Keratinocyte (primary cell): ENCODE measurements around the gene RNF157. TPM values are rescaled to one million over a fixed set of nuclear protein-coding genes. Genes with fewer than 3 reads are reported as not detected.

Experiments used
- DNase-seq: peaks from one replicate; pipeline ENCODE4 v3.0.0-alpha.2; 2011; ENCODE audit warnings: low read depth, missing footprints, low spot score
- FAIRE-seq: peaks from 2 replicates; lab custom pipeline; 2011; peaks lifted over from hg19 to GRCh38; lab: Jason Lieb, UNC
- H2AFZ ChIP-seq: 2 replicates; pipeline ENCODE4 v1.6.0; 2012; ENCODE audit warnings: low read length, control low read depth, inconsistent platforms; ENCODE audit not compliant: control insufficient read depth
- H3K27ac ChIP-seq: 2 replicates; pipeline ENCODE4 v1.5.1; 2011; ENCODE audit warnings: low read length; ENCODE audit not compliant: control insufficient read depth, insufficient read depth
- H3K27me3 ChIP-seq: 3 replicates; pipeline ENCODE4 v1.6.0; 2011; ENCODE audit warnings: low read length; ENCODE audit not compliant: control insufficient read depth, insufficient read depth; ENCODE audit errors: extremely low read depth
- H3K36me3 ChIP-seq, 2 experiments: 2 replicates in 1 of 2; 3 replicates in 1 of 2; pipeline ENCODE4 v1.5.1; 2011; ENCODE audit warnings: low read length in 2 of 2, mild to moderate bottlenecking in 1 of 2; ENCODE audit not compliant: control insufficient read depth in 2 of 2, insufficient read depth in 2 of 2; ENCODE audit errors: extremely low read depth in 1 of 2
- H3K4me1 ChIP-seq: 3 replicates; pipeline ENCODE4 v1.5.1; 2011; ENCODE audit warnings: low read length; ENCODE audit not compliant: control insufficient read depth, insufficient read depth; ENCODE audit errors: extremely low read depth
- H3K4me2 ChIP-seq: 3 replicates; pipeline ENCODE4 v1.6.0; 2011; ENCODE audit warnings: low read depth, low read length; ENCODE audit not compliant: control insufficient read depth, insufficient read depth; ENCODE audit errors: extremely low read depth
- H3K4me3 ChIP-seq, 3 experiments: fragments of 200-600 bp in 1 of 3; sonication (generic) in 1 of 3; 2 replicates in 2 of 3; 3 replicates in 1 of 3; pipeline ENCODE4 v1.5.1; 2011 to 2016; ENCODE audit warnings: low read length in 3 of 3, mild to moderate bottlenecking in 3 of 3, control low read depth in 2 of 3, inconsistent platforms in 1 of 3, low read depth in 1 of 3, mixed read lengths in 1 of 3, mixed run types in 1 of 3, moderate library complexity in 1 of 3; ENCODE audit not compliant: control insufficient read depth in 2 of 3, insufficient read depth in 2 of 3; ENCODE audit errors: extremely low read depth in 1 of 3
- H3K79me2 ChIP-seq: 2 replicates; pipeline ENCODE4 v1.6.0; 2012; ENCODE audit warnings: low read length; ENCODE audit not compliant: control insufficient read depth, insufficient read depth
- H3K9ac ChIP-seq: 3 replicates; pipeline ENCODE4 v1.6.0; 2011; ENCODE audit warnings: low read length; ENCODE audit not compliant: control insufficient read depth, insufficient read depth; ENCODE audit errors: extremely low read depth
- H3K9me1 ChIP-seq: 3 replicates; pipeline ENCODE4 v1.6.0; 2011; ENCODE audit warnings: low read length; ENCODE audit not compliant: control insufficient read depth, insufficient read depth; ENCODE audit errors: extremely low read depth
- H3K9me3 ChIP-seq: 2 replicates; pipeline ENCODE4 v1.5.1; 2012; ENCODE audit warnings: low read depth, low read length; ENCODE audit not compliant: control insufficient read depth
- H4K20me1 ChIP-seq: 3 replicates; pipeline ENCODE4 v1.6.0; 2011; ENCODE audit warnings: low read length; ENCODE audit not compliant: control insufficient read depth, insufficient read depth; ENCODE audit errors: extremely low read depth
- CTCF ChIP-seq, 3 experiments: IDR thresholded peaks in 1 of 3; conservative IDR thresholded peaks in 1 of 3; optimal IDR thresholded peaks in 1 of 3; 2 replicates in 2 of 3; 3 replicates in 1 of 3; pipeline versions ENCODE3 to v1.5.1; 2011; ENCODE audit warnings: low read length in 3 of 3, mild to moderate bottlenecking in 3 of 3, moderate library complexity in 2 of 3, control low read depth in 1 of 3, inconsistent platforms in 1 of 3; ENCODE audit not compliant: insufficient read depth in 2 of 3; ENCODE audit errors: extremely low read depth in 1 of 3
- EZH2 ChIP-seq: IDR thresholded peaks from one replicate; pipeline ENCODE4 v1.6.1; 2012; ENCODE audit warnings: inconsistent platforms, mild to moderate bottlenecking, low read length, moderate library complexity
- dilution Hi-C: fragments of 300-500 bp; cut with MboI; formaldehyde crosslinking; loops from one replicate; pipeline ENCODE4 v1.7.0; 2020; ENCODE audit warnings: low sequenced_read_pairs; ENCODE audit not compliant: extremely low pct_ligation_motif_present
- polyA plus RNA-seq, 5 experiments: library from polyadenylated mRNA; depleted of rRNA in 3 of 5; stranded (reverse) in 3 of 5; stranded (forward) in 1 of 5; unstranded in 1 of 5; fragments of >200 nt; gene quantifications; 1 replicate in 1 of 5; 2 replicates in 3 of 5; 3 replicates in 1 of 5; pipeline versions ENCODE4 v1.2.1 to v1.2.3, GENCODE V29; 2011 to 2012; ENCODE audit warnings: missing spikeins in 2 of 5, low read depth in 1 of 5, low replicate concordance in 1 of 5

Gene RNF157
- polyA plus RNA-seq, 1 donor (not counting 4 experiments of a cell fraction or from before 2014, with no cell fraction given) = not detected

DNA sequence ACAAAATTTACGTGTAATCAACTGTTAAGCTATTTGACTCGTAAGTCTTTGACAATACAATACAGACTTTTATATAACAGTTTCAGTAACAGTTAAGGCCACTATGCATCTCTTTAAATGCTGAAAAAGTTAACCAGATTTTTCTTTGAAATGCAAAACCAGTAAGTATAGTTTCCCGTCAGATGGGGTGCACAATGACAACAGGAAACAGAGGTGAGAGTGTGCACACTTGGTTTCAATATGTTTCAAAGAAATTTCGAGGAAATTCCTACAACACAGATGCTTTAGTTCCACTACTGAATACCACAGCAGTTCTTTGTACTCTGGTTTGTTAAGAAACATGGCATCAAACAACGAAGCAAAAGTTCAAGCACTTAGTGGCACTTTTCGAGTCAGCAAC is 48.4 kb downstream of the RNF157 start:
- peaks cover 4% of the 10 kb centered on the region for H3K27me3 ChIP-seq
- H3K4me1 ChIP-seq = no peaks in the 10 kb centered on the region
- H3K4me3 ChIP-seq = no peak overlapping the region
- H2AFZ ChIP-seq = no peak overlapping the region
- dilution Hi-C loops = no loop called here
- no peaks in the 10 kb centered on the region for H3K9me3 ChIP-seq
- no peak overlapping the region for H3K9ac ChIP-seq
- H3K27ac ChIP-seq = no peak overlapping the region
- DNase-seq (no peak), FAIRE-seq (no peak)
- H4K20me1 ChIP-seq = no peaks in the 10 kb centered on the region
- TF ChIP-seq EZH2 (no peak), CTCF (optimal IDR thresholded peaks at IDR 0.05 in 1 of 3, IDR thresholded peaks at IDR 0.05 in 1 of 3, conservative IDR thresholded peaks at IDR 0.05 in 1 of 3; ENCODE audit: extremely low read depth in 1 of 3, insufficient read depth in 2 of 3, low read length in 3 of 3) (no peak)
- no peak overlapping the region for H3K4me2 ChIP-seq
- H3K36me3 ChIP-seq = no peaks in the 10 kb centered on the region
- no peaks in the 10 kb centered on the region for H3K9me1 ChIP-seq
- no peaks in the 10 kb centered on the region for H3K79me2 ChIP-seq

DNA sequence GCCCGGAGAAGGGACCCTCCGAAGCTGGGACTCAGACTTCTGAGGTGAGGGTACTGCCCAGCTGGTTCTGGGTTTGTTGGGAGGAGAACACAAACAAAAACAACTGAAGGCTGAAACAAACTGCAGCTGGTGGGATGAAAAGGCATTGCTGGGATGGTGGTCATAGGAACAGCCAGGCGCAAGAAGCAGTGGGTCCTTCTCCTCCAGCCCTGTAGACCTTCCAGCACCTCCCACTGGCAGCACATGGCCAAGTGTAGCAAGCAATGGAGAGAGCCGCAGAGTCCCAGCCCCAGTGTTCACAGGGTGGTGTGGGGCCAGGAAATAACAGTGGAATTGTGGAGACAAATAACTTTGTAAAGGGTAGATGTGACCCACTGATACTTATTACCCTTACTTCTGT is 50.6 kb downstream of the RNF157 start:
- DNase-seq = no peak
- FAIRE-seq = no peak
- Histone ChIP-seq H3K9ac (no peak overlapping the region), H3K9me3 (no peaks in the 10 kb centered on the region), H3K27me3 (peaks cover 4% of the 10 kb centered on the region), H4K20me1 (no peaks in the 10 kb centered on the region), H3K9me1 (no peaks in the 10 kb centered on the region), H3K79me2 (no peaks in the 10 kb centered on the region), H3K36me3 (no peaks in the 10 kb centered on the region), H3K4me3 (no peak overlapping the region), H2AFZ (no peak overlapping the region), H3K4me2 (no peak overlapping the region), H3K27ac (no peak overlapping the region), H3K4me1 (no peaks in the 10 kb centered on the region)
- TF ChIP-seq EZH2 (no peak), CTCF (optimal IDR thresholded peaks at IDR 0.05 in 1 of 3, IDR thresholded peaks at IDR 0.05 in 1 of 3, conservative IDR thresholded peaks at IDR 0.05 in 1 of 3; ENCODE audit: extremely low read depth in 1 of 3, insufficient read depth in 2 of 3, low read length in 3 of 3) (no peak)
- dilution Hi-C loops = no loop called here
